Germinal center (tissue), 1 donor: ENCODE results near the gene GMDS.
A peak's percentile ranks its signal among the peaks of the same experiment; 100 is the strongest.

Experiments used
- DNase-seq: peaks from one replicate; pipeline ENCODE4 v3.0.0; 2012; ENCODE audit warnings: mixed read lengths, low spot score

GMDS gene

GRCh38 chr6:1644516-1645060 is 600.8 kb downstream of the GMDS start:
- DNase-seq: no peak

- DNase-seq: no peak
These were observed 601.5 kb downstream of the GMDS start for GRCh38 chr6:1643830-1644445.

- DNase-seq: no peak
These were observed 602.3 kb downstream of the GMDS start for GRCh38 chr6:1643111-1643510.

GRCh38 chr6:1641343-1641885 is 604.0 kb downstream of the GMDS start:
- no peak for DNase-seq

GRCh38 chr6:1640476-1640875 is 604.9 kb downstream of the GMDS start:
- no peak for DNase-seq

- no peak for DNase-seq
These were observed 606.0 kb downstream of the GMDS start for GRCh38 chr6:1639430-1639829.

GRCh38 chr6:1636971-1637871 is 608.2 kb downstream of the GMDS start:
- peak; percentile 46 for DNase-seq

- DNase-seq: no peak
These were observed 609.1 kb downstream of the GMDS start for GRCh38 chr6:1636272-1636825.

GRCh38 chr6:1635305-1636010 is 609.9 kb downstream of the GMDS start:
- no peak for DNase-seq

- DNase-seq: no peak
These were observed 611.3 kb downstream of the GMDS start for GRCh38 chr6:1634081-1634480.

GRCh38 chr6:1633366-1634021 is 611.9 kb downstream of the GMDS start:
- no peak for DNase-seq

GRCh38 chr6:1631251-1631650 is 614.2 kb downstream of the GMDS start:
- no peak for DNase-seq

GRCh38 chr6:1630771-1631217 is 614.6 kb downstream of the GMDS start:
- DNase-seq: no peak

- no peak for DNase-seq
These were observed 615.1 kb downstream of the GMDS start for GRCh38 chr6:1630212-1630770.

- no peak for DNase-seq
These were observed 616.1 kb downstream of the GMDS start for GRCh38 chr6:1629316-1629715.

GRCh38 chr6:1627827-1628560 is 617.4 kb downstream of the GMDS start:
- no peak for DNase-seq

- no peak for DNase-seq
These were observed 618.9 kb downstream of the GMDS start for GRCh38 chr6:1626481-1626880.

GRCh38 chr6:1625794-1626435 is 619.5 kb downstream of the GMDS start:
- DNase-seq: no peak

GRCh38 chr6:1624851-1625781 is 620.3 kb downstream of the GMDS start:
- no peak for DNase-seq
